K562 (cell line): ENCODE measurements around the gene UBASH3A. TPM values are rescaled to one million over a fixed set of nuclear protein-coding genes. Genes with fewer than 3 reads are reported as not detected.

Experiments used
- ASH1L ChIP-seq: fragments of 450-650 bp; IDR thresholded peaks from 2 replicates; pipeline ENCODE4 v1.6.1; 2018; ENCODE audit warnings: borderline replicate concordance, mild to moderate bottlenecking, low read depth; ENCODE audit not compliant: partially characterized antibody
- ATF7 ChIP-seq: fragments of 450-650 bp; IDR thresholded peaks from 2 replicates; pipeline ENCODE4 v1.7.1; 2014; ENCODE audit warnings: mild to moderate bottlenecking, moderate library complexity
- BCL6 ChIP-seq: fragments of 250-450 bp; sonication (Bioruptor Pico); IDR thresholded peaks from 2 replicates; pipeline ENCODE4 v1.4.0; 2020
- CHD2 ChIP-seq: IDR thresholded peaks from 2 replicates; pipeline ENCODE4 v1.6.1; 2011; ENCODE audit warnings: low read depth, low read length
- CTCFL ChIP-seq: IDR thresholded peaks from 2 replicates; pipeline ENCODE4 v1.6.1; 2011; ENCODE audit warnings: borderline replicate concordance, low read depth, mild to moderate bottlenecking, moderate library complexity, low read length; ENCODE audit not compliant: insufficient read depth, poor library complexity, severe bottlenecking
- DNMT1 ChIP-seq: fragments of 450-650 bp; IDR thresholded peaks from 2 replicates; pipeline ENCODE4 v1.6.1; 2016; ENCODE audit warnings: antibody characterized with exemption, mild to moderate bottlenecking
- KLF10 ChIP-seq: fragments of 250-450 bp; sonication (Bioruptor Pico); IDR thresholded peaks from 2 replicates; pipeline ENCODE4 v1.6.1; 2021; ENCODE audit warnings: matching md5 sums
- NFYB ChIP-seq: IDR thresholded peaks from 2 replicates; pipeline ENCODE4 v1.6.1; 2011; ENCODE audit warnings: mild to moderate bottlenecking, moderate library complexity; ENCODE audit not compliant: insufficient read length; ENCODE audit errors: extremely low read depth
- PATZ1 ChIP-seq: fragments of 250-450 bp; sonication (Bioruptor Pico); IDR thresholded peaks from 2 replicates; pipeline ENCODE4 v1.5.0; 2020; ENCODE audit warnings: mild to moderate bottlenecking, borderline replicate concordance
- PHB2 ChIP-seq: fragments of 450-650 bp; IDR thresholded peaks from 2 replicates; pipeline ENCODE4 v1.6.1; 2017; ENCODE audit warnings: low read depth
- POLR2A ChIP-seq: fragments of 450-650 bp; conservative IDR thresholded peaks from 2 replicates; pipeline ENCODE4 v1.6.1; 2016
- POLR2AphosphoS2 ChIP-seq: IDR thresholded peaks from 2 replicates; pipeline ENCODE4 v1.6.1; 2012; ENCODE audit warnings: low read length, improper control_type of control experiment
- POLR2G ChIP-seq: fragments of 200-400 bp; formaldehyde crosslinking; IDR thresholded peaks from 2 replicates; pipeline ENCODE4 v1.6.1; 2017; ENCODE audit warnings: low read depth, mild to moderate bottlenecking, antibody characterized with exemption, low read length, moderate library complexity
- SMAD3 ChIP-seq: fragments of 450-650 bp; formaldehyde crosslinking; conservative IDR thresholded peaks from 2 replicates; pipeline ENCODE4 v1.4.0; 2020; ENCODE audit warnings: mild to moderate bottlenecking
- SPI1 ChIP-seq: IDR thresholded peaks from 2 replicates; pipeline ENCODE4 v1.6.1; 2011; ENCODE audit warnings: low read depth, low read length, control low read depth, borderline replicate concordance
- TRIM28 ChIP-seq: fragments of 450-650 bp; IDR thresholded peaks from 2 replicates; pipeline ENCODE4 v1.6.1; 2017
- VEZF1 ChIP-seq: fragments of 200-800 bp; sonication (Bioruptor generic); IDR thresholded peaks from 2 replicates; pipeline ENCODE4 v1.6.1; 2017; ENCODE audit warnings: missing genetic modification characterization, missing compliant biosample characterization
- ZBTB7A ChIP-seq: IDR thresholded peaks from 2 replicates; pipeline ENCODE4 v1.6.1; 2011; ENCODE audit warnings: low read depth, mild to moderate bottlenecking, low read length, moderate library complexity, borderline replicate concordance; ENCODE audit not compliant: control insufficient read depth
- ZNF316 ChIP-seq: fragments of 450-650 bp; IDR thresholded peaks from 2 replicates; pipeline ENCODE4 v1.6.1; 2016
- ZNF354B ChIP-seq: fragments of 250-450 bp; sonication (Bioruptor Pico); IDR thresholded peaks from 2 replicates; pipeline ENCODE4 v1.4.0; 2020
- ZNF766 ChIP-seq: fragments of 200-800 bp; sonication (Bioruptor generic); conservative IDR thresholded peaks from 2 replicates; pipeline ENCODE4 v1.6.1; 2016; ENCODE audit warnings: missing genetic modification characterization, missing compliant biosample characterization
- ZNF780A ChIP-seq: fragments of 250-450 bp; sonication (Bioruptor Pico); IDR thresholded peaks from 2 replicates; pipeline ENCODE4 v1.5.0; 2021; ENCODE audit warnings: mild to moderate bottlenecking
- ZSCAN29 ChIP-seq: fragments of 450-650 bp; IDR thresholded peaks from 2 replicates; pipeline ENCODE4 v1.6.1; 2017
- polyA plus RNA-seq, 8 experiments: library from polyadenylated mRNA; depleted of rRNA in 4 of 8; stranded (reverse) in 5 of 8; unstranded in 3 of 8; fragments of >200 nt; fragmentation: Nextera tagmentation in 2 of 8; fragmentation: Illumina TruSeq in 1 of 8; extraction: Ambion mirVana in 2 of 8; extraction: Trizol in 1 of 8; gene quantifications; 2 replicates each; pipeline versions ENCODE4 v1.2.1 to v1.2.3, GENCODE V29; 2011 to 2014; ENCODE audit warnings: inconsistent platforms in 1 of 8, missing spikeins in 1 of 8
- total RNA-seq, 7 experiments: library from RNA; depleted of rRNA in 6 of 7; stranded (reverse); fragments of >200 nt in 6 of 7; fragmentation: Illumina TruSeq in 2 of 7; extraction: Trizol in 2 of 7; gene quantifications; 2 replicates each; pipeline versions ENCODE4 v1.2.1 to v1.2.3, GENCODE V29; 2011 to 2021; ENCODE audit warnings: low replicate concordance in 1 of 7
- TF ChIP-seq, protein P1 (sequence below): fragments of 250-450 bp; sonication (Bioruptor Pico); IDR thresholded peaks from 2 replicates; pipeline ENCODE4 v1.9.0; 2021; ENCODE audit warnings: mild to moderate bottlenecking, inconsistent platforms

UBASH3A gene
- total and polyA plus RNA-seq, 9 of the 15 experiments (the other 6 are each of a cell fraction or from before 2014, with no cell fraction given): 0.23 to 1.8 (median 1.1) TPM

GRCh38 chr21:42403611-42404231 lies at the start of gene UBASH3A (continued):
- TF ChIP-seq ASH1L (no peak), ZNF354B (CRISPR knock-in tag) (no peak), ZBTB7A (peak; percentile 96; the same call in 1 of the 2 replicates), ATF7 (peak; percentile 31; the same call in 1 of the 2 replicates), ZNF766 (peak; percentile 66), SPI1 (no peak), SMAD3 (CRISPR knock-in tag) (no peak), BCL6 (CRISPR knock-in tag) (no peak), NFYB (peak; percentile 18), KLF10 (CRISPR knock-in tag) (no peak), CHD2 (no peak), POLR2A (0 out of 2 replicates have a peak, but pooled peaks have one; percentile 32), ZSCAN29 (no peak), ZNF316 (no peak), ZNF780A (no peak), POLR2G (peak; percentile 45), POLR2AphosphoS2 (no peak), CTCFL (no peak), DNMT1 (no peak), TRIM28 (no peak), VEZF1 (CRISPR knock-in tag) (peak; percentile 75), PHB2 (peak; percentile 75; the same call in 1 of the 2 replicates), PATZ1 (CRISPR knock-in tag) (no peak)
- TF ChIP-seq, protein P1, sequence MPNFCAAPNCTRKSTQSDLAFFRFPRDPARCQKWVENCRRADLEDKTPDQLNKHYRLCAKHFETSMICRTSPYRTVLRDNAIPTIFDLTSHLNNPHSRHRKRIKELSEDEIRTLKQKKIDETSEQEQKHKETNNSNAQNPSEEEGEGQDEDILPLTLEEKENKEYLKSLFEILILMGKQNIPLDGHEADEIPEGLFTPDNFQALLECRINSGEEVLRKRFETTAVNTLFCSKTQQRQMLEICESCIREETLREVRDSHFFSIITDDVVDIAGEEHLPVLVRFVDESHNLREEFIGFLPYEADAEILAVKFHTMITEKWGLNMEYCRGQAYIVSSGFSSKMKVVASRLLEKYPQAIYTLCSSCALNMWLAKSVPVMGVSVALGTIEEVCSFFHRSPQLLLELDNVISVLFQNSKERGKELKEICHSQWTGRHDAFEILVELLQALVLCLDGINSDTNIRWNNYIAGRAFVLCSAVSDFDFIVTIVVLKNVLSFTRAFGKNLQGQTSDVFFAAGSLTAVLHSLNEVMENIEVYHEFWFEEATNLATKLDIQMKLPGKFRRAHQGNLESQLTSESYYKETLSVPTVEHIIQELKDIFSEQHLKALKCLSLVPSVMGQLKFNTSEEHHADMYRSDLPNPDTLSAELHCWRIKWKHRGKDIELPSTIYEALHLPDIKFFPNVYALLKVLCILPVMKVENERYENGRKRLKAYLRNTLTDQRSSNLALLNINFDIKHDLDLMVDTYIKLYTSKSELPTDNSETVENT: no peak
